Suprapubic skin (tissue), 4 donors: Measurements from ENCODE around the gene C3orf52. TPM values are rescaled to one million over a fixed set of nuclear protein-coding genes. Genes with fewer than 3 reads are reported as not detected.

Experiments
- DNase-seq, 2 donors: peaks; one replicate each; pipeline ENCODE4 v3.0.0-alpha.2; 2019; ENCODE audit warnings: low spot score in 2 of 2
- H3K27ac ChIP-seq: fragments of 200-600 bp; sonication (generic); one replicate; pipeline ENCODE4 v1.5.1; 2019
- H3K27me3 ChIP-seq: fragments of 200-600 bp; sonication (generic); one replicate; pipeline ENCODE4 v1.5.1; 2019
- H3K36me3 ChIP-seq: fragments of 200-600 bp; sonication (generic); one replicate; pipeline ENCODE4 v1.5.1; 2019
- H3K4me1 ChIP-seq: fragments of 200-600 bp; sonication (generic); one replicate; pipeline ENCODE4 v1.5.1; 2019
- H3K4me3 ChIP-seq: fragments of 200-600 bp; sonication (generic); one replicate; pipeline ENCODE4 v1.5.1; 2019; ENCODE audit warnings: mild to moderate bottlenecking
- H3K9me3 ChIP-seq: fragments of 200-600 bp; sonication (generic); one replicate; pipeline ENCODE4 v1.5.1; 2019
- EP300 ChIP-seq: sonication (generic); formaldehyde crosslinking; IDR thresholded peaks from one replicate; pipeline ENCODE4 v1.6.1; 2017; ENCODE audit warnings: antibody characterized with exemption
- POLR2A ChIP-seq, 2 donors: fragments of 450-650 bp; IDR thresholded peaks; one replicate each; pipeline ENCODE4 v1.6.1; 2017; ENCODE audit warnings: antibody characterized with exemption in 2 of 2, mild to moderate bottlenecking in 2 of 2, moderate library complexity in 2 of 2
- POLR2AphosphoS5 ChIP-seq, 3 donors: sonication (generic); formaldehyde crosslinking; IDR thresholded peaks; one replicate each; pipeline ENCODE4 v1.6.1; 2017; ENCODE audit warnings: antibody characterized with exemption in 3 of 3
- WGBS: methylation state at CpG from one replicate; pipeline ENCODE4 v1.1.5; 2018; 5-methylcytosine and 5-hydroxymethylcytosine counted together
- total RNA-seq, 4 donors: library from RNA; depleted of rRNA; stranded (reverse); fragments of >200 nt; gene quantifications; one replicate each; pipeline ENCODE4 v1.1.0, GENCODE V29; 2016
- TF ChIP-seq, protein P1 (sequence below), 2 donors: fragments of 200-600 bp in 1 of 2; fragments of 450-650 bp in 1 of 2; sonication (generic) in 1 of 2; IDR thresholded peaks; one replicate each; pipeline ENCODE4 v1.5.1; 2016 to 2019; ENCODE audit warnings: antibody characterized with exemption in 2 of 2, mild to moderate bottlenecking in 1 of 2, moderate library complexity in 1 of 2

C3orf52 gene
- total RNA-seq, 4 donors from 2014 or later: 78.8 to 183 (median 96.7) TPM

DNA sequence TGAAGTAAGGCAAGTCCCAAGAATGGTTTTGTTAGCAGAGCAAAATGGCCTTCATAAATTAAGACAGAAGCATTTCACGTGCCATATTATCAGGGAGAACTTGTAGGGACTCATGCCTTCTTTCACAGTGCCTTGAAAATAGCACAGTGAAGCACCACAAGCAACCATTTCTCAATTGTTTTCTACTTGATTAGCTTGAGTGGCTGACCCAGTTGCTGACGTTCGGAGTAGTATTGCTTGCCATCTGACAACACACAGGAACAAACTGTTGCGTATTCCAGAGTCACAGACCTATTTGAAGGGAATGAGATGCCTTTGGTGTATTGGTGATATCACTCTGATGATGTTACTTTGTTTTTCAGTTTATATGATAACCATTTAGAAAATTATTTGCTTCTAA, 3.0 kb upstream of the C3orf52 start:
- Histone ChIP-seq H3K4me1 (peaks cover 26% of the 10 kb centered on the region), H3K36me3 (no peaks in the 10 kb centered on the region), H3K9me3 (no peaks in the 10 kb centered on the region), H3K27me3 (no peaks in the 10 kb centered on the region), H3K27ac (peak overlapping the region; percentile 34), H3K4me3 (no peak overlapping the region)
- TF ChIP-seq, protein P1, sequence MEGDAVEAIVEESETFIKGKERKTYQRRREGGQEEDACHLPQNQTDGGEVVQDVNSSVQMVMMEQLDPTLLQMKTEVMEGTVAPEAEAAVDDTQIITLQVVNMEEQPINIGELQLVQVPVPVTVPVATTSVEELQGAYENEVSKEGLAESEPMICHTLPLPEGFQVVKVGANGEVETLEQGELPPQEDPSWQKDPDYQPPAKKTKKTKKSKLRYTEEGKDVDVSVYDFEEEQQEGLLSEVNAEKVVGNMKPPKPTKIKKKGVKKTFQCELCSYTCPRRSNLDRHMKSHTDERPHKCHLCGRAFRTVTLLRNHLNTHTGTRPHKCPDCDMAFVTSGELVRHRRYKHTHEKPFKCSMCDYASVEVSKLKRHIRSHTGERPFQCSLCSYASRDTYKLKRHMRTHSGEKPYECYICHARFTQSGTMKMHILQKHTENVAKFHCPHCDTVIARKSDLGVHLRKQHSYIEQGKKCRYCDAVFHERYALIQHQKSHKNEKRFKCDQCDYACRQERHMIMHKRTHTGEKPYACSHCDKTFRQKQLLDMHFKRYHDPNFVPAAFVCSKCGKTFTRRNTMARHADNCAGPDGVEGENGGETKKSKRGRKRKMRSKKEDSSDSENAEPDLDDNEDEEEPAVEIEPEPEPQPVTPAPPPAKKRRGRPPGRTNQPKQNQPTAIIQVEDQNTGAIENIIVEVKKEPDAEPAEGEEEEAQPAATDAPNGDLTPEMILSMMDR (IDR thresholded peaks at IDR 0.05): no peak
- TF ChIP-seq EP300: no peak
- no peak for TF ChIP-seq POLR2A (IDR thresholded peaks at IDR 0.05)
- no peak for TF ChIP-seq POLR2AphosphoS5 (IDR thresholded peaks at IDR 0.05)
- 74% methylated on average over 4 of the region's 4 CpGs for WGBS
- no peak for DNase-seq

DNA sequence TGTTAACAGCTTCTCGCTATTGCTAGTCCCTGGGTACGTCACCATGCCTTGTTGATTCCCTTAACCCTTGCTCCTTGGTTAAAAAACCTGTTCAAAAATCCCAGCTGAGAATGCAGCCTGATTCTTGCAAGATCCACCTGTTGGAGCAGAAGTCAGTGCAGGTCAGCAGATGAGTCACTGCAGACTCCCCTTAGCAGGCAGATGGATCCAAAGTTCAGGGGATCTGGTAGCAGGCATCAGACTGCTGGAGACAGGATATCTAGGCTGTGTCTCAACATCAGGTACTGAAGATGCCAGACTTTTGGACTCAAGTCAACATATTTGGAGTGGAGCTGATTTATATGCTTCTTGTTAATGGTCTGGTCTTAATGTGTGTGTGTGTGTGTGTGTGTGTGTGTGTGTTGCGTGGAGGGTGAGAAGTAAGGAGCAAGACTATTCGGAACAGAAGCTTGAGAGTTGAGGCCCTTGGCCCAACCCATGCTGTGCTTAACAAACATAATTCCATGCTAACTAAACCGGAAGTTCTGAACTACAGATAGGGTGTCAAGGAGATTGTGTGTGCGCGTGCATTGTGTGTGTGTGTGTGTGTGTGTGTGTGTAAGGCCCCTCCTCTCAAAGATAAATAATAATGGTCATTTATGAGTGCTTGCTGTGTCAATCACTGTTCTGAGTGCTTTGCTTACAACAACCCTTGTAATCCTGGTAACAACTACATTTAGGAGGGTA, 1.0 kb upstream of the C3orf52 start:
- H3K27ac ChIP-seq: peak overlapping the region; percentile 84
- H3K4me3 ChIP-seq: no peak overlapping the region
- 85% methylated on average over 7 of the region's 7 CpGs for WGBS

DNA sequence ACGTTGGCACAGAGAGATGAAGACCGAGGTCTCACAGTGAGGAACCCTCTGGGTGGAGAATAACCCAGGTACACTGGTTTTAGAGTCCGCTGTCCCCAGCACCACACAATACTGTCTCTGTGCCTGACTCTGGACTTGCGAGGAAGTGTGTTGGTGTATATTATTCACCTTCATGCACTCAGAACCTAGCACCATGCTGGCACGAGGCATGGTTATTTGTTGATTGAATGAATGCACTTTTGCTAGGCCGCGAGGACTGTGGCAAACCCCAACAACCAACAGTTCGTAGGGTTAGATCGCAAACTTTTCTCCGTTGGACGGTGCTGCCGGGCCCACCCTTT, 484 bp upstream of the C3orf52 start:
- Histone ChIP-seq H3K27me3 (no peaks in the 10 kb centered on the region), H3K27ac (peak overlapping the region; percentile 84), H3K9me3 (no peaks in the 10 kb centered on the region), H3K4me1 (peaks cover 30% of the 10 kb centered on the region), H3K36me3 (no peaks in the 10 kb centered on the region), H3K4me3 (peak overlapping the region; percentile 69)
- DNase-seq: no peak
- WGBS: 41% methylated on average over 5 of the region's 12 CpGs
- TF ChIP-seq, protein P1 (IDR thresholded peaks at IDR 0.05): no peak
- TF ChIP-seq EP300 (no peak), POLR2A (IDR thresholded peaks at IDR 0.05) (no peak), POLR2AphosphoS5 (IDR thresholded peaks at IDR 0.05) (no peak)

More for the DNA sequence above, 1.0 kb upstream of the C3orf52 start:
- H3K27me3 ChIP-seq: no peaks in the 10 kb centered on the region
- DNase-seq: no peak
- H3K36me3 ChIP-seq: no peaks in the 10 kb centered on the region
- TF ChIP-seq, protein P1 (IDR thresholded peaks at IDR 0.05): no peak
- TF ChIP-seq POLR2A (IDR thresholded peaks at IDR 0.05): no peak
- no peak for TF ChIP-seq EP300
- no peak for TF ChIP-seq POLR2AphosphoS5 (IDR thresholded peaks at IDR 0.05)
- H3K4me1 ChIP-seq: peaks cover 27% of the 10 kb centered on the region
- H3K9me3 ChIP-seq: no peaks in the 10 kb centered on the region

DNA sequence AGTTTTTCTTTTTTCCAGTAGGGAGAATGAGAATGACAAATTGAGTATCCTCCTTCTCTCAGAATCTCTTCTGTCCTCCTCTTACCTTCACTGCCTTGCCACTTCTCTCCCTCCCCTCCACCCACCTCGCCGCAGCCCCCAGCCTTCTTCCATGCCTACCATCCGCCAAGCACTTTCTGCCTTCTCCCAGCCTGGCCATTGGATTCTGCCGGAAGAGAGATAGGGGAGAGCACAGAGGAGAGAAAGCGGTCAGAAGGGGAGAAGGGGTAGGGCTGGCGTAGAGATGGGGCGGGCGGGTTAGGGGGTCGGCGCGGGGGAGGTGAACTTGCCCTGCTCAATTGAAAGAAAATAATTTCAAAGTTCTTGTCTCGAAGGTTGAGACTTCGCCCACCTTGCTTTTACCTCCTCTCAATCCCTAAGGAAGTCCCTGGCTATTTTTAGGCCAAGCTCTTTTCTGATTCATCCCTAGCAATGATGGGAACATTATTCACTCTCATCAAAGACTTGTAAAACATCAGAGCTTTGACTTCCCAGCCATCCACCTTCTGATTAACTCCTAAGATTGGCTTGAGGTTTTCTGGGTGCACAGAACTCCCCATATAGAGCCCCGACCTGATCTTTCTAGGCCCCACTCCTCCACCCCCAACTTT, 811 bp downstream of the C3orf52 start:
- Histone ChIP-seq H3K4me1 (peaks cover 34% of the 10 kb centered on the region), H3K36me3 (no peaks in the 10 kb centered on the region), H3K9me3 (no peaks in the 10 kb centered on the region), H3K27me3 (no peaks in the 10 kb centered on the region), H3K4me3 (peak overlapping the region; percentile 69), H3K27ac (peak overlapping the region; percentile 84)
- TF ChIP-seq POLR2AphosphoS5 (IDR thresholded peaks at IDR 0.05) (no peak), EP300 (no peak), POLR2A (IDR thresholded peaks at IDR 0.05) (no peak)
- TF ChIP-seq, protein P1 (IDR thresholded peaks at IDR 0.05): no peak
- DNase-seq: no peak
- 24% methylated on average over 14 of the region's 14 CpGs for WGBS

DNA sequence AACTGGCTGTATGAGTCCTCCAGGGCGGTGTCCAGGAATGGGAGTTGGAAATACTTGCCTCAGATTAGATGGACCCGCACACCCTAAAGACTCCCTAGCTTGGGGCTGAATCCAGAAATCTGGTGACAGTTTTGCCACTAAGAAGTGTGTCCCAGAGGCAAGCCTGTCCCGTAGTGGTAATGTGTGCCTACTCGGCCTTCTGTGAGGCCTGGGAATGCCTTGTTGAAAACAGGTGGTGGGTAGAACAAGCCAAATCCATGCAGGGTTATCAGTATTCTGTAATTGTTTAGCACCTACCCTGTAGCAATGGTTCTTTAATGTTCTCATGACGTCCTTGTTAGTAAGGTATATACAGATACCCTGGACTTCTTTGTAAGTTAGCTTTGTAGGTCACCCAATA, 1.6 kb downstream of the C3orf52 start:
- peak overlapping the region; percentile 84 for H3K27ac ChIP-seq
- peaks cover 34% of the 10 kb centered on the region for H3K4me1 ChIP-seq
- H3K27me3 ChIP-seq: no peaks in the 10 kb centered on the region
- no peaks in the 10 kb centered on the region for H3K36me3 ChIP-seq
- H3K4me3 ChIP-seq: peak overlapping the region; percentile 69
- 75% methylated on average over 5 of the region's 5 CpGs for WGBS
- no peaks in the 10 kb centered on the region for H3K9me3 ChIP-seq
- TF ChIP-seq, protein P1 (IDR thresholded peaks at IDR 0.05): no peak
- TF ChIP-seq POLR2A (IDR thresholded peaks at IDR 0.05) (no peak), POLR2AphosphoS5 (IDR thresholded peaks at IDR 0.05) (no peak), EP300 (no peak)
- DNase-seq: no peak
